Measurements from ENCODE around the gene COBL.

COBL gene

DNA sequence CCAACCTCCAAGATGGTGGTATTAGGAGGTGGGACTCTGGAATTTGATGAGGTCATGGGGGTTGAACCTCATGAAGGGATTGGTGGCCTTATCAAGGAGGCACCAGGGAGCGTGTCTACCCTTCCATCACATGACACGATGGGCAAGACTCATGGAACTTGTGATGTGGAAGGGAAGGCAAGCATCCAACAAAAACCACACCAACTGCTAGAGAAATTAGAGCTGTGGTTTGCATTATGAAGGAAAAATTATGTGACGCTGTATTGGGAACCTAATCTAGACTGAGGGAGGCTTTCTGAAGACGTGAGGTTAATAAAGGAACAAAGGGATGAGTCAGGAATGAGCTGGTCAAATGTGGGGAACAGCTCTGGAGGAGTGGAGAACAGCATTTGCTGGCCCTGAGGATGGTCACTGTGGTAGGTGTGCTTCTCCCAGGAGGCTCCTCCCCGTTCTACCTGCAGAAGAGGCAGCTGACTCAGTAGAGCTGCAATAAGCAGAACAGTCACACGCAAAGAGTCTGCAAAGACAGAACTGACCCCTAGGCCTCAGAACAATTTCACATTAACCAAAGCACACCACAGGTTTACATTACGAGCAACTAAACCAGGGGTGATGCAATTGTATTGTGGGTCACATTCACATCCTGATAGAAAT lies 297.3 kb downstream of the COBL start:
- Histone ChIP-seq H3F3A (ENCODE audit: low read depth) (no peaks in the 10 kb centered on the region), H3K9me3 (ENCODE audit: insufficient read depth, low read depth, low read length) (no peaks in the 10 kb centered on the region), H3K36me3 (ENCODE audit: insufficient read depth, low read length) (no peaks in the 10 kb centered on the region), H2AFZ (ENCODE audit: low read length) (no peak overlapping the region), H3K4me2 (ENCODE audit: low read depth, low read length, poor library complexity, severe bottlenecking) (no peak overlapping the region), H3K79me2 (ENCODE audit: insufficient read depth, low read length) (no peaks in the 10 kb centered on the region), H3K9me2 (replicated peaks; ENCODE audit: low read depth, low read length) (no peaks in the 10 kb centered on the region), H3K27me3 (ENCODE audit: insufficient read depth, low read length, poor library complexity, severe bottlenecking) (no peaks in the 10 kb centered on the region), H3K4me1 (ENCODE audit: insufficient read depth, low read length, poor library complexity, severe bottlenecking) (no peaks in the 10 kb centered on the region), H3K9ac (ENCODE audit: low read depth, low read length, poor library complexity, severe bottlenecking) (no peak overlapping the region), H4K20me1 (ENCODE audit: insufficient read depth, low read length, poor library complexity, severe bottlenecking) (no peaks in the 10 kb centered on the region), H3K4me3 (ENCODE audit: low read length, poor library complexity, severe bottlenecking) (no peak overlapping the region)
- no peak for TF ChIP-seq EZH2phosphoT487 (IDR thresholded peaks at IDR 0.05; ENCODE audit: borderline replicate concordance)
- no peak for TF ChIP-seq CTCF (conservative IDR thresholded peaks at IDR 0.05; ENCODE audit: low read length)

DNA sequence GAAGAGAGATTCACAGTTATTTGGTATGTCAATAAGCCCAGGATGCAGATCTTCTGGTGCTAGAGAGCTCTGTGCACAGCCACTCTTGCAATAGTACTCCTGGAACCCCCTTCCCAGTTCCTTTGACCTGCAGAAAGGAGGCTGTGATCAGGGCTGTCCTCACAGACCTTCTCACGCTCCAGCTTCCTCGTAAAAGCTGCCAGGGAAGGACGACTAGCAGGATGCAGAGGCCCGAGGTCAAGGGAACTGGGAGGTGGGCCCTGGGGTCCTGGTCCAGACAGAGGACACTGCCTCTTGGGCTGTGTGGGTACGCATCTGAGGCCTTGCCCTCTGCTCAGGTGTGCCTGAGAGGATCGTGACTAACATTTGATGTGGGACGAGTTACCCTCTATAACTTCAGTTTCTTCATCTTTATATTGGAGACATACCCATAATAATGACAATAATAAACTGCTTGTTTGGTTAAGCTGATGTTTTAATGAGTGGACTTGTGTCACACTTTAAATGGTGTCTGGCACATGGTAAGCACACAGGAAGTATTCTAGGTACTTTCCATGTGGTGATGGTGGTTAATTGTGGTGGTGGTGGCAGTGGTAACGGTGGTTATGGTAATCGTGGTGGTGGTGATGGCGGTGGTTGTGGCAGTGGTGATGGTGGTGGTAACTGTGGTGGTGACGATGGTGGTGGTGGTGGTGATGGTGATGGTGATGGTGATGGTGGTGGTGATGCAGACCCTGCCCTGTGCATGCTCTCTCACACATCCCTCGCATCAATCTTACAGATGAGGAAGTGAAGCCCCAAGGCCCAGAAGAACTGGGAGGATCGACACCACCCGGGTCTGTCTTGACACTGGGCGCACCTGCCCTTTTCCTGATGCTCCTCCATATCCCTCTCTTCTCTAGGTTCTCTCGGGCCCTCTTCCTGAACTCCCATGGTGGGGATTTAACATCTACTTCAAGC lies 298.8 kb downstream of the COBL start:
- H3K9me3 ChIP-seq (ENCODE audit: insufficient read depth, low read depth, low read length), result no peaks in the 10 kb centered on the region
- TF ChIP-seq CTCF (conservative IDR thresholded peaks at IDR 0.05; ENCODE audit: low read length) (no peak), EZH2phosphoT487 (IDR thresholded peaks at IDR 0.05; ENCODE audit: borderline replicate concordance) (no peak)
- no peak overlapping the region for H3K4me2 ChIP-seq (ENCODE audit: low read depth, low read length, poor library complexity, severe bottlenecking)
- no peaks in the 10 kb centered on the region for H3K27me3 ChIP-seq (ENCODE audit: insufficient read depth, low read length, poor library complexity, severe bottlenecking)
- H3F3A ChIP-seq (ENCODE audit: low read depth), result no peaks in the 10 kb centered on the region
- H3K4me1 ChIP-seq (ENCODE audit: insufficient read depth, low read length, poor library complexity, severe bottlenecking), result no peaks in the 10 kb centered on the region
- no peaks in the 10 kb centered on the region for H3K9me2 ChIP-seq (replicated peaks; ENCODE audit: low read depth, low read length)
- H3K79me2 ChIP-seq (ENCODE audit: insufficient read depth, low read length), result no peaks in the 10 kb centered on the region
- no peak overlapping the region for H3K9ac ChIP-seq (ENCODE audit: low read depth, low read length, poor library complexity, severe bottlenecking)
- no peak overlapping the region for H2AFZ ChIP-seq (ENCODE audit: low read length)
- no peak overlapping the region for H3K4me3 ChIP-seq (ENCODE audit: low read length, poor library complexity, severe bottlenecking)
- no peaks in the 10 kb centered on the region for H4K20me1 ChIP-seq (ENCODE audit: insufficient read depth, low read length, poor library complexity, severe bottlenecking)
- no peaks in the 10 kb centered on the region for H3K36me3 ChIP-seq (ENCODE audit: insufficient read depth, low read length)

GRCh38 chr7:51016546-51016945 lies 300.1 kb downstream of the COBL start:
- TF ChIP-seq CTCF (conservative IDR thresholded peaks at IDR 0.05; ENCODE audit: low read length), result no peak
- TF ChIP-seq EZH2phosphoT487 (IDR thresholded peaks at IDR 0.05; ENCODE audit: borderline replicate concordance), result no peak
- Histone ChIP-seq H3K4me2 (ENCODE audit: low read depth, low read length, poor library complexity, severe bottlenecking) (no peak overlapping the region), H3K9me3 (ENCODE audit: insufficient read depth, low read depth, low read length) (no peaks in the 10 kb centered on the region), H3K4me3 (ENCODE audit: low read length, poor library complexity, severe bottlenecking) (no peak overlapping the region), H3K36me3 (ENCODE audit: insufficient read depth, low read length) (no peaks in the 10 kb centered on the region), H3K9ac (ENCODE audit: low read depth, low read length, poor library complexity, severe bottlenecking) (no peak overlapping the region), H2AFZ (ENCODE audit: low read length) (no peak overlapping the region), H3K27me3 (ENCODE audit: insufficient read depth, low read length, poor library complexity, severe bottlenecking) (no peaks in the 10 kb centered on the region), H3F3A (ENCODE audit: low read depth) (no peaks in the 10 kb centered on the region), H3K79me2 (ENCODE audit: insufficient read depth, low read length) (no peaks in the 10 kb centered on the region), H3K4me1 (ENCODE audit: insufficient read depth, low read length, poor library complexity, severe bottlenecking) (no peaks in the 10 kb centered on the region), H3K9me2 (replicated peaks; ENCODE audit: low read depth, low read length) (no peaks in the 10 kb centered on the region), H4K20me1 (ENCODE audit: insufficient read depth, low read length, poor library complexity, severe bottlenecking) (no peaks in the 10 kb centered on the region)

All from Loucy (cell line).